HG03460 (cell line): ENCODE data around the gene PXDN.

Source experiments
- ATAC-seq: cut with Tn5 transposase; IDR thresholded peaks from one replicate; pipeline ENCODE4 v1.9.1; 2021; ENCODE audit not compliant: unreplicated experiment

The PXDN gene

GRCh38 chr2:1755436-1756191, 11.3 kb upstream of the PXDN start:
- no peak for ATAC-seq

- ATAC-seq = no peak
Observed at GRCh38 chr2:1754461-1755170, 10.3 kb upstream of the PXDN start.

GRCh38 chr2:1754046-1754445, 9.7 kb upstream of the PXDN start:
- no peak for ATAC-seq

GRCh38 chr2:1752751-1753150, 8.4 kb upstream of the PXDN start:
- no peak for ATAC-seq

GRCh38 chr2:1751767-1752725, 7.7 kb upstream of the PXDN start:
- ATAC-seq = no peak

GRCh38 chr2:1750933-1751766, 6.8 kb upstream of the PXDN start:
- no peak for ATAC-seq

GRCh38 chr2:1750270-1750932, 6.1 kb upstream of the PXDN start:
- no peak for ATAC-seq

GRCh38 chr2:1749489-1750119, 5.3 kb upstream of the PXDN start:
- ATAC-seq = no peak

GRCh38 chr2:1748741-1749488, 4.6 kb upstream of the PXDN start:
- ATAC-seq = no peak

- ATAC-seq = no peak
Observed at GRCh38 chr2:1748176-1748740, 3.9 kb upstream of the PXDN start.

- no peak for ATAC-seq
Observed at GRCh38 chr2:1747065-1747941, 3.0 kb upstream of the PXDN start.

GRCh38 chr2:1746174-1747064, 2.1 kb upstream of the PXDN start:
- ATAC-seq = no peak

GRCh38 chr2:1745171-1746023, 1.1 kb upstream of the PXDN start:
- no peak for ATAC-seq

- no peak for ATAC-seq
Observed at GRCh38 chr2:1744151-1744445, 217 bp downstream of the PXDN start.

- no peak for ATAC-seq
Observed at GRCh38 chr2:1743396-1744150, 742 bp downstream of the PXDN start.
